Neural cell (in vitro differentiated cells): Measurements from ENCODE around the gene RPL7A. TPM values are rescaled to one million over a fixed set of nuclear protein-coding genes. Genes with fewer than 3 reads are reported as not detected.

Experiments used
- H2AFZ ChIP-seq: fragments of 200-600, 300-800 bp; sonication (generic), shearing (Covaris generic); 2 replicates; pipeline ENCODE4 v1.6.0; 2014; ENCODE audit warnings: low read depth, mild to moderate bottlenecking, antibody characterized with exemption, low read length, moderate library complexity
- H3F3A ChIP-seq: fragments of 200-600 bp; shearing (Covaris generic); 2 replicates; pipeline ENCODE4 v1.6.1; 2016; ENCODE audit warnings: mild to moderate bottlenecking, moderate library complexity, mixed read lengths, antibody characterized with exemption, low read length; ENCODE audit not compliant: insufficient read depth, poor library complexity, severe bottlenecking
- H3K27ac ChIP-seq: fragments of 200-600, 300-800 bp; sonication (generic), shearing (Covaris generic); 2 replicates; pipeline ENCODE4 v1.5.1; 2014; ENCODE audit warnings: mild to moderate bottlenecking, low read length, moderate library complexity
- H3K27me3 ChIP-seq: fragments of 300-800, 200-600 bp; sonication (generic), shearing (Covaris generic); 2 replicates; pipeline ENCODE4 v1.6.0; 2014; ENCODE audit warnings: mild to moderate bottlenecking, low read depth, low read length, moderate library complexity; ENCODE audit not compliant: insufficient read depth
- H3K36me3 ChIP-seq: fragments of 300-800, 200-600 bp; sonication (generic), shearing (Covaris generic); 2 replicates; pipeline ENCODE4 v1.5.1; 2014; ENCODE audit warnings: mild to moderate bottlenecking, antibody characterized with exemption, low read length, moderate library complexity; ENCODE audit not compliant: insufficient read depth
- H3K4me2 ChIP-seq: fragments of 300-800, 200-600 bp; sonication (generic), shearing (Covaris generic); 2 replicates; pipeline ENCODE4 v1.6.0; 2014; ENCODE audit warnings: mild to moderate bottlenecking, low read length
- H3K4me3 ChIP-seq: fragments of 300-800, 200-600 bp; sonication (generic), shearing (Covaris generic); 2 replicates; pipeline ENCODE4 v1.5.1; 2014; ENCODE audit warnings: mild to moderate bottlenecking, low read length, moderate library complexity
- H3K79me2 ChIP-seq: fragments of 200-600 bp; shearing (Covaris generic); replicated peaks from 2 replicates; pipeline ENCODE4 v1.6.0; 2014; ENCODE audit warnings: mild to moderate bottlenecking, low read length, moderate library complexity; ENCODE audit not compliant: insufficient read depth
- H3K9ac ChIP-seq: fragments of 300-800, 200-600 bp; sonication (generic), shearing (Covaris generic); 2 replicates; pipeline ENCODE4 v1.6.1; 2016; ENCODE audit warnings: mild to moderate bottlenecking, low read length, mixed read lengths
- H3K9me2 ChIP-seq: fragments of 200-600 bp; shearing (Covaris generic); 2 replicates; pipeline ENCODE4 v1.6.1; 2016; ENCODE audit warnings: mild to moderate bottlenecking, low read length, mixed read lengths; ENCODE audit not compliant: insufficient read depth
- H3K9me3 ChIP-seq: fragments of 200-600, 300-800 bp; sonication (generic), shearing (Covaris generic); 2 replicates; pipeline ENCODE4 v1.6.1; 2016; ENCODE audit warnings: mild to moderate bottlenecking, mixed run types, low read length, moderate library complexity, mixed read lengths
- H4K20me1 ChIP-seq: fragments of 200-600 bp; shearing (Covaris generic); 2 replicates; pipeline ENCODE4 v1.6.1; 2016; ENCODE audit warnings: mild to moderate bottlenecking, mixed run types; ENCODE audit not compliant: insufficient read depth
- EP300 ChIP-seq: fragments of 450-650 bp; conservative IDR thresholded peaks from 2 replicates; pipeline ENCODE4 v1.6.1; 2014; ENCODE audit warnings: antibody characterized with exemption, mild to moderate bottlenecking, moderate library complexity; ENCODE audit not compliant: poor library complexity, severe bottlenecking
- EZH2 ChIP-seq: fragments of 200-600, 300-800 bp; shearing (Covaris generic), sonication (generic); IDR thresholded peaks from 2 replicates; pipeline ENCODE4 v1.6.1; 2014; ENCODE audit warnings: antibody characterized with exemption, low read length, borderline replicate concordance, mild to moderate bottlenecking; ENCODE audit not compliant: insufficient read depth, poor library complexity, severe bottlenecking
- MXI1 ChIP-seq: fragments of 450-650 bp; conservative IDR thresholded peaks from 2 replicates; pipeline ENCODE4 v1.6.1; 2014; ENCODE audit warnings: antibody characterized with exemption, mild to moderate bottlenecking; ENCODE audit not compliant: poor library complexity, severe bottlenecking
- POLR2AphosphoS5 ChIP-seq: IDR thresholded peaks from 2 replicates; pipeline ENCODE4 v1.6.1; 2012
- RAD21 ChIP-seq: fragments of 450-650 bp; conservative IDR thresholded peaks from 2 replicates; pipeline ENCODE4 v1.6.1; 2014; ENCODE audit warnings: antibody characterized with exemption, mild to moderate bottlenecking, moderate library complexity
- SMC3 ChIP-seq: fragments of 450-650 bp; conservative IDR thresholded peaks from 2 replicates; pipeline ENCODE4 v1.6.1; 2014; ENCODE audit warnings: antibody characterized with exemption, mild to moderate bottlenecking, moderate library complexity; ENCODE audit not compliant: poor library complexity
- TAF1 ChIP-seq: IDR thresholded peaks from 2 replicates; pipeline ENCODE4 v1.6.1; 2012; ENCODE audit warnings: low read depth
- polyA plus RNA-seq: library from polyadenylated mRNA; depleted of rRNA; stranded (reverse); fragments of >200 nt; gene quantifications from 2 replicates; pipeline ENCODE4 v1.2.3, GENCODE V29; 2014
- TF ChIP-seq, protein P1 (sequence below): IDR thresholded peaks from 2 replicates; pipeline ENCODE4 v1.6.1; 2012; ENCODE audit warnings: borderline replicate concordance
- TF ChIP-seq, protein P2 (sequence below): fragments of 450-650 bp; IDR thresholded peaks from 2 replicates; pipeline ENCODE4 v1.5.1; 2014; ENCODE audit warnings: antibody characterized with exemption, mild to moderate bottlenecking, moderate library complexity; ENCODE audit not compliant: poor library complexity, severe bottlenecking

RPL7A gene
- polyA plus RNA-seq, 1 donor from 2014 or later = 1,987 TPM

DNA sequence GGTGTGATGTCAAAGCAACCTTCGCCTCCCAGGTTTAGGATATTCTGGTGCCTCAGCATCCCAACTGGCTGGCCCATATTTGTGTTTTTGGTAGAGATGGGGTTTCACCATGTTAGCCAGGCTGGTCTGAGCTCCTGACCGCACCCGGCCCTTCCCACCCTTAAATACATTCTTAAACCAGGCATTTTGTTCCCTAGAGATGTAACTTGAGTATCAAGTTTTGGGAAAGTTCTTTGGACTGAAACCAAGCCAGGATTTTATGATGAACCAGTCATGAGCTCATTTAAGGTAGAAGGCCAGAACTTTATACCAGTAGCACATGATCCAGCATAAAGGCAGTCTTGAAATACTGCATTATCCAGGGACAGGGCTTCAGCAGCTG, 3.5 kb downstream of the RPL7A start:
- H3K4me3 ChIP-seq = no peak overlapping the region
- H3K9me2 ChIP-seq = no peaks in the 10 kb centered on the region
- H3K9ac ChIP-seq = no peak overlapping the region
- peaks cover 6% of the 10 kb centered on the region for H3K36me3 ChIP-seq
- H3K79me2 ChIP-seq = peaks cover 26% of the 10 kb centered on the region
- H3K4me2 ChIP-seq = no peak overlapping the region
- TF ChIP-seq EZH2 (no peak), EP300 (no peak), TAF1 (no peak), SMC3 (no peak), RAD21 (no peak), MXI1 (no peak), POLR2AphosphoS5 (no peak)
- TF ChIP-seq, protein P1, sequence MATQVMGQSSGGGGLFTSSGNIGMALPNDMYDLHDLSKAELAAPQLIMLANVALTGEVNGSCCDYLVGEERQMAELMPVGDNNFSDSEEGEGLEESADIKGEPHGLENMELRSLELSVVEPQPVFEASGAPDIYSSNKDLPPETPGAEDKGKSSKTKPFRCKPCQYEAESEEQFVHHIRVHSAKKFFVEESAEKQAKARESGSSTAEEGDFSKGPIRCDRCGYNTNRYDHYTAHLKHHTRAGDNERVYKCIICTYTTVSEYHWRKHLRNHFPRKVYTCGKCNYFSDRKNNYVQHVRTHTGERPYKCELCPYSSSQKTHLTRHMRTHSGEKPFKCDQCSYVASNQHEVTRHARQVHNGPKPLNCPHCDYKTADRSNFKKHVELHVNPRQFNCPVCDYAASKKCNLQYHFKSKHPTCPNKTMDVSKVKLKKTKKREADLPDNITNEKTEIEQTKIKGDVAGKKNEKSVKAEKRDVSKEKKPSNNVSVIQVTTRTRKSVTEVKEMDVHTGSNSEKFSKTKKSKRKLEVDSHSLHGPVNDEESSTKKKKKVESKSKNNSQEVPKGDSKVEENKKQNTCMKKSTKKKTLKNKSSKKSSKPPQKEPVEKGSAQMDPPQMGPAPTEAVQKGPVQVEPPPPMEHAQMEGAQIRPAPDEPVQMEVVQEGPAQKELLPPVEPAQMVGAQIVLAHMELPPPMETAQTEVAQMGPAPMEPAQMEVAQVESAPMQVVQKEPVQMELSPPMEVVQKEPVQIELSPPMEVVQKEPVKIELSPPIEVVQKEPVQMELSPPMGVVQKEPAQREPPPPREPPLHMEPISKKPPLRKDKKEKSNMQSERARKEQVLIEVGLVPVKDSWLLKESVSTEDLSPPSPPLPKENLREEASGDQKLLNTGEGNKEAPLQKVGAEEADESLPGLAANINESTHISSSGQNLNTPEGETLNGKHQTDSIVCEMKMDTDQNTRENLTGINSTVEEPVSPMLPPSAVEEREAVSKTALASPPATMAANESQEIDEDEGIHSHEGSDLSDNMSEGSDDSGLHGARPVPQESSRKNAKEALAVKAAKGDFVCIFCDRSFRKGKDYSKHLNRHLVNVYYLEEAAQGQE = no peak
- TF ChIP-seq, protein P2, sequence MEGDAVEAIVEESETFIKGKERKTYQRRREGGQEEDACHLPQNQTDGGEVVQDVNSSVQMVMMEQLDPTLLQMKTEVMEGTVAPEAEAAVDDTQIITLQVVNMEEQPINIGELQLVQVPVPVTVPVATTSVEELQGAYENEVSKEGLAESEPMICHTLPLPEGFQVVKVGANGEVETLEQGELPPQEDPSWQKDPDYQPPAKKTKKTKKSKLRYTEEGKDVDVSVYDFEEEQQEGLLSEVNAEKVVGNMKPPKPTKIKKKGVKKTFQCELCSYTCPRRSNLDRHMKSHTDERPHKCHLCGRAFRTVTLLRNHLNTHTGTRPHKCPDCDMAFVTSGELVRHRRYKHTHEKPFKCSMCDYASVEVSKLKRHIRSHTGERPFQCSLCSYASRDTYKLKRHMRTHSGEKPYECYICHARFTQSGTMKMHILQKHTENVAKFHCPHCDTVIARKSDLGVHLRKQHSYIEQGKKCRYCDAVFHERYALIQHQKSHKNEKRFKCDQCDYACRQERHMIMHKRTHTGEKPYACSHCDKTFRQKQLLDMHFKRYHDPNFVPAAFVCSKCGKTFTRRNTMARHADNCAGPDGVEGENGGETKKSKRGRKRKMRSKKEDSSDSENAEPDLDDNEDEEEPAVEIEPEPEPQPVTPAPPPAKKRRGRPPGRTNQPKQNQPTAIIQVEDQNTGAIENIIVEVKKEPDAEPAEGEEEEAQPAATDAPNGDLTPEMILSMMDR = no peak
- no peaks in the 10 kb centered on the region for H4K20me1 ChIP-seq
- no peaks in the 10 kb centered on the region for H3K9me3 ChIP-seq
- H3K27me3 ChIP-seq = no peaks in the 10 kb centered on the region
- no peak overlapping the region for H2AFZ ChIP-seq
- H3K27ac ChIP-seq = no peak overlapping the region
- no peaks in the 10 kb centered on the region for H3F3A ChIP-seq

DNA sequence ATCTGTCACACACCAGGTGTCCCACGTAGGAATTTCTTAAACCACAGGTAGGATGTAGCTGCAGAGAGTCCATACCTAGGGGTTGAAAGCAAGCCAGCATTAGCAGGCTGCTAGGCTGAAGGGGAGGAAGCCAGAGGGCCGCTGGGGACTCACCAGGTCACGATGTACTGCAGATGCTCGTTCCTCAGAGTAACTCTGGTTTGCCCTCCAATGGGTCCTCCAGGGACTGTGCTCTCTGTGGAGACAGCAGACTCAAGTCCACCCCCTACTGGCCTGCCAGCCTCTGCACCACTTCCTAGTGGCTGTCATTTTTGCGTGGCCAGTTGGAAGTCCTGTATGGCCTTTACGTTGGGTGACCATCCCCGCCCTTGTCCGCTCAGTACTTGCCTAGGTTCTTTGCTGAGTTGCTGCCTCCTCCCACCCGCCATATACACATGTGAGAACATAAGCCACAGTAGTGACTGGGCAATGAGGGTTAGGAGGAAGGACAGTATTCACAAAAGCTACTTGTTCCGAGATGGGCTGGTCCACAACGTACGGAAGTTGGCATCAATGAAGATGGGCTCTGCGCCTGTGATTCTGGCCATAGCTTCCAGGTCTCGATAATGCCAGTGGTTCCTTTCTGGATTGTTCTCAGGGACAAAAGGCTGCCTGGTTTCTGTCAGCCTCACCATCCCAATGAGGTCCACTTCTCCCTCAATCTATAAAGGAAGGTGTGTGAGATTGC, 4.1 kb downstream of the RPL7A start:
- Histone ChIP-seq H2AFZ (no peak overlapping the region), H3K27ac (no peak overlapping the region), H3K4me3 (no peak overlapping the region), H3K27me3 (no peaks in the 10 kb centered on the region), H3K9me3 (no peaks in the 10 kb centered on the region), H3K36me3 (peaks cover 6% of the 10 kb centered on the region), H3K9ac (no peak overlapping the region), H3K4me2 (no peak overlapping the region), H3K9me2 (no peaks in the 10 kb centered on the region), H3F3A (no peaks in the 10 kb centered on the region), H4K20me1 (no peaks in the 10 kb centered on the region), H3K79me2 (peaks cover 24% of the 10 kb centered on the region)
- no peak for TF ChIP-seq EP300
- TF ChIP-seq EZH2 = no peak
- TF ChIP-seq, protein P2 = no peak
- TF ChIP-seq RAD21 = no peak
- TF ChIP-seq, protein P1 = no peak
- no peak for TF ChIP-seq POLR2AphosphoS5
- TF ChIP-seq SMC3 = no peak
